ENCODE measurements around the gene KCTD15.

The KCTD15 gene

DNA sequence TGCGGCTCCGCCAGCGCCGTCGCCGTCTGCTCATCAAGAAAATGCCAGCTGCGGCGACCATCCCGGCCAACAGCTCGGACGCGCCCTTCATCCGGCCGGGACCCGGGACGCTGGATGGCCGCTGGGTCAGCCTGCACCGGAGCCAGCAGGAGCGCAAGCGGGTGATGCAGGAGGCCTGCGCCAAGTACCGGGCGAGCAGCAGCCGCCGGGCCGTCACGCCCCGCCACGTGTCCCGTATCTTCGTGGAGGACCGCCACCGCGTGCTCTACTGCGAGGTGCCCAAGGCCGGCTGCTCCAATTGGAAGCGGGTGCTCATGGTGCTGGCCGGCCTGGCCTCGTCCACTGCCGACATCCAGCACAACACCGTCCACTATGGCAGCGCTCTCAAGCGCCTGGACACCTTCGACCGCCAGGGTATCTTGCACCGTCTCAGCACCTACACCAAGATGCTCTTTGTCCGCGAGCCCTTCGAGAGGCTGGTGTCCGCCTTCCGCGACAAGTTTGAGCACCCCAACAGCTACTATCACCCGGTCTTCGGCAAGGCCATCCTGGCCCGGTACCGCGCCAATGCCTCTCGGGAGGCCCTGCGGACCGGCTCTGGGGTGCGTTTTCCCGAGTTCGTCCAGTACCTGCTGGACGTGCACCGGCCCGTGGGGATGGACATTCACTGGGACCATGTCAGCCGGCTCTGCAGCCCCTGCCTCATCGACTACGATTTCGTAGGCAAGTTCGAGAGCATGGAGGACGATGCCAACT, 24.4 kb upstream of the KCTD15 start:
- DNase-seq = no peak

DNA sequence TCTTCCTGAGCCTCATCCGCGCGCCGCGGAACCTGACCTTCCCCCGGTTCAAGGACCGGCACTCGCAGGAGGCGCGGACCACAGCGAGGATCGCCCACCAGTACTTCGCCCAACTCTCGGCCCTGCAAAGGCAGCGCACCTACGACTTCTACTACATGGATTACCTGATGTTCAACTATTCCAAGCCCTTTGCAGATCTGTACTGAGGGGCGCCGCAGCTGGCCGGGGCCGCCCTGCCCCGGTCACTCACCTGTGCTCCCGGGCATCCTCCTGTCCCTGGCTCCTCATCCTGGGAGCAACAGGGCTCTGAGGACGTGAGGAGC, 23.9 kb upstream of the KCTD15 start:
- DNase-seq = no peak

DNA sequence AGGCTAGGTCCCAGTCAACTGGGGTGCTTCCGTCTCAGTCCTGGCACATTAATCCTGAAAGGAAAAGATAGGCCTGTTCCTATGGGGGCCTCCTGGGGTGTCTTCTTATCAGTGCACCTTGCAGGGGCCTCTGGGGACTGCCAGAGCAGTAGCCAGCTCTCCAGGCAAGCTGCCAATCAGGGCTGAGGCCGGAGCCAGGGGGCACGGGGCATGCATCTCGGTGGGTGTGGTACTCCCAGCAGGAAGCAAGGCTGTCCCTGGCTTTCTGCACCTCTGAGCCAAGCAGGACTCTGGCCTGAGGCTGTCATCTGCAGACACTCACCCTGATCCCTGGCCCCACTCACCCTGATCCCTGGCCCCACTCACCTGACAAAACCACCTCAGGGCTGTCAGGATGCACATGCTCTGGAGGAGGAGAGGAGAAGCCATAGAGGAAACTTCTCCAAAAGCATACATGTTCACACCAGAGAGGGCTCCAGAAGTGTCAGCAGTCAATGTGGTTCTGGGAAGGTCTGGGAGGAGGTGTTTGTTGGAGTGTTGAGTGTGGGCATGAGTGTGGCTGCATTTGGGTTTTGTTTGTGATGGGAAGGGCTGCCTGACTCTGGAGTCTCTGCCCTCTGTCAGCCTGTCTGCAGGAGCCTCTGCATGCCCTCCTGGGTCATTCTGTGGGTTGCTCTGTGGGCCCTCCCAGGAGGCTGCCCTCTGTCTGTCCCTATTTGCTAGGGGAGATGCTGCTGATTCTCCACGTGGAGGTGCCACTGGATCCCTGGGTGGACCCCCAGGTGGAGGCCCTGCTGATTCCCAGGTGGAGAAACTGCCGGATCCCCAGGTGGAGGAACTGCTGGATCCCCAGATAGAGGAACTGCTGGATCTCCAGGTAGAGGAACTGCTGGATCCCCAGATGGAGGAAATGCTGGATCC, 22.7 kb upstream of the KCTD15 start:
- no peak for DNase-seq

DNA sequence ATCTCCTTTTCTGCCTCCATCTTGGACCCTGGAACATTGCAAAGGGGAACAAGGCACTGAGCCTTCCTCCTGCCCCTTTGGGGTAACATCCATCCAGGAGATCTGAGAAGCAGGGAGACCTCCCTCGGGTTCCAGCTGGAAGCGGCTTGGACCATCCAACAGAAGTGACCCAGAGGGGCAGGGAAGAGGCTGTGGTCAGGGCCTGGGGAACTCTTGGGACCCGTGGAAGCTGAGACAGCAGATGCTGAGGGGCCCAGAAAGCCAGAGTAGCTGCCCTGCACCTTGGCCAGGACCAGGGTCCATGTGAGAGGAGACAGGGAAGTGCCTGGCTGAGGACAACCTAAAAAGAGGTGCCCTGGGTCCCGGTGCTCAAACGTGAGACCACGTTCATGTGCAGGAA, 21.9 kb upstream of the KCTD15 start:
- no peak for DNase-seq

DNA sequence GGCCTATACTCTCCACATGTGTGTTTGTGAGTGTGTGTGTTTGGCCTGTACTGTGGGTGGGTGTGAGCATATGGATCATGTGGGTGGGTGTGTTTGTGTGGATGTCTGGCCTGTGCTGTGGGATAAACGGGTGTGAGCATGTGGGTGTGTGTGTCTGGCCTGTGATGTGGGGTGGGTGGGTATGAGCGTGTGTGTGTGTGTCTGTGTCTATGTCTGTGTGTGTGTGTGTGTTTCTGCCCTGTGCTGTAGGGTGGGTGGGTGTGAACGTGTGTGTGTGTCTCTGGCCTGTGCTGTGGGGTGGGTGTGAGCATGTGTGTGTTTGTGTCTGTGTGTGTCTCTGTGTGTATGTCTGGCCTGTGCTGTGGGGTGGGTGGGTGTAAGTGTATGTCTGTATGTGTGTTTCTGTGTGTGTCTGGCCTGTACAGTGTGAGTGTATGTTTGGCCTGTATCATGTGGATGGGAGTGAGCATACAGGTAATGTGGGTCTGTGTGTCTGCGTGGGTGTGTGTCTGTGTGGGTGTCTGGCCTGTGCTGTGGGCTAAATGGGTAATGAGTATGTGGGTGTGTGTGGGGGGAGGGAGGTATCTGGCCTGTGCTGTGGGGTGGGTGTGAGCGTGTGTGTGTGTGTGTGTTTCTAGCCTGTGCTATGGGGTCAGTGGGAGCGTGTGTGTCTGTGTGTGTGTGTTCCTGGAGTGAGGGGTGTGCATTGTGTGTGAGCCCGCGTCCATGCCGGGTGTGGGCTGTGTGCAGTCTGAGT, 20.8 kb upstream of the KCTD15 start:
- DNase-seq = no peak

DNA sequence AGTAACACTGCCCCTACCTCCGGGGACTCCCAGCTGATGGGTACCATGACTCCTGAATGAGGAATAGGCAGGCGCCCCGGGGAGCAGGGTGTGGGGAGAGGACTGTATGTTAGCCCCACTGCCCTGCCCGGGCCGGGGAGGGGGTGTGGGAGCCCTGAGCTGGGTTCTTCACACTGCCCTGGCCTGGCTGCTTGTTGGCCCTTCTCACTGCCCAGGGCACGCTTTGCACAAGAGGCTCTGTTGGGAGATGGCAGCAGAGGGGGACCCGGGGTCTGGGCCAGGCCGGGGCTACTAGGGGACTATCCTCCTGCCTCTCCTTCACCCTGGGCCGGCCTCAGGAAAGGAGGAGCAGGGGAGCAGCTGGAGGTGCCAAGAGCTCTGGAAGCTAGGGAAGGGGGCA, 19.3 kb upstream of the KCTD15 start:
- no peak for DNase-seq

DNA sequence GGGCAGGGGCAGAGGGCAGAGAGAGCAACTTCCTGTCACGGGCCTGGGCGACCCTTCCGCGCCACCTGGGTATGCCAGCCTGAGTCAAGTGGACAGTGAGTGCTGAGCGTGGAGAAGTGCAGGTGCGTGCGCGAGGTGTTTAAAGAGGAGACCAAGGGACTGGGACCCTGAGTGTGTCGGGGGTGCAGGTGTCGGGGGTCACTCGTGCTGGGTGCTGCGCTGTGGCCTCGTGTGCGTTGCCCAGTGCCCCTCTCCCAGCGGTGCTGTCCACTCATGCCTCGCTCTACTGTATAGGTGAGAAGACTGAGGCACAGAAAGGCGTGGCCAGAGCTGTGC, 18.9 kb upstream of the KCTD15 start:
- no peak for DNase-seq

DNA sequence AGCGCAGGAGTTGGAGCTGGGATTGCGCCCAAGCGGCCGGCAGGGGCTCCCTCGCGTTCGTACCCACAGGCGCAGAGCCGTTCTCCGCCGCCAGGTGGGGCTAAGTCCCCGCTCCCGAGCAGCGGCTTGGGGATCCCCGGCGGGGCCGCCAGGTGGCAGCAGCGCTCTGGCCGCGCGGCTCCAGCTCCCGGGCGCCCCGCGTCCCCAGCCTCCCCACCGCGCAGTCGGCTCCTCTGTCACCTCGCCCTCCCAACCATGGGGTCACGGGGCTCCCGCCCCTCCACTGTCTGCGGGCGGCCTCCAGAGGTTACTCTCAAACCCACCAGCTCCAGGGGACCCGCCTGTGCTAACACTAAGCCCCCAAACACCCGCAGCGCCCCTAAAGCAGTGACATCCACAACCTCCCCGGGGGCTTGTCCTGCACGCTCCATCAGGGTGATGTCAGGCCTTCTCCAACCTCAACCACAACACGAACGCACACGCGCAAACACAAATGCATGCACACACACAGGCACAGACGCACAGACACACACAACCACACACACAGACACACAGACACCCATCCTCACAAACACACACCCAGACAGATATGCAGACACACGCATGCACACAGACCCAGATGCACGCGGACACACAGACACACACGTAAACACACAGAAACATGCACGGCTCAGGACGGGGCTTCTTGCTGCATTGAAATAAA, 18.4 kb upstream of the KCTD15 start:
- peak; percentile 56 for DNase-seq

DNA sequence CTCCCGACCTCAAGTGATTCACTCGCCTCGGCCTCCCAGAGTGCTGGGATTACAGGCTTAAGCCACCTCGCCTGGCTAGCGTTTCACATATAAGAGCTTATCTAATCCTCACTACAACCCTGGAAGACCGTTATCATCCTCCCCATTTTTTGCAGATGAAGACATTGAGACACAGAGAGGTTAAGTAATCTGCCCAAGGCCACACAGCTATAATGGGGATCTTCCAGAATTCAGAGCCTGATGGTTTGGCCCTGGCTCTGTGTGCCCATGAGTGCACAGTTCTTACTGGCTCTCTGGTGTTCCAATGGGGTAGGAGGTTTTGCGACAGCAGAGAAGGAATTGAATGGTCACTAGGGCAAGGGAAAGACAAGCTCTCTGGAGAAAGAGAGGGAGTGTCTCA, 16.8 kb upstream of the KCTD15 start:
- DNase-seq = no peak

DNA sequence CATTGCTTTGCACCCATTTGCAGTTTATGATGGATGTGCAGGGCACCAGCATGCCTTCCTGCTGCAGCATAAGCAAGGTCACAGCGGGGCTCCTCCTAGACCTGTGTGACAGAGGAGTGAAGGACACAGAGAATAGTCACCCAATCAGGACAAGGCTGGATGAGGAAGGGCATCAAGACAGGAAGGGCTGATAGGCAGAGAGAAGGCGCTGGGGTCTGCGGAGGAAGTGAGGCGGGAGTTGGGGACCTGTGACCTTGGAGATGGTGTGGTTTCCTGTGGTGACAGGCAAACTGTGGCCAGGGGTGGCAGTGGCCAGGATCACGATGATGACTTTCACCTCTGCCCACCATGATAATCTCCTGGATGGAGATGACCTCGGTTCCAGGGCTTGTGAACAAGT, 16.4 kb upstream of the KCTD15 start:
- no peak for DNase-seq

DNA sequence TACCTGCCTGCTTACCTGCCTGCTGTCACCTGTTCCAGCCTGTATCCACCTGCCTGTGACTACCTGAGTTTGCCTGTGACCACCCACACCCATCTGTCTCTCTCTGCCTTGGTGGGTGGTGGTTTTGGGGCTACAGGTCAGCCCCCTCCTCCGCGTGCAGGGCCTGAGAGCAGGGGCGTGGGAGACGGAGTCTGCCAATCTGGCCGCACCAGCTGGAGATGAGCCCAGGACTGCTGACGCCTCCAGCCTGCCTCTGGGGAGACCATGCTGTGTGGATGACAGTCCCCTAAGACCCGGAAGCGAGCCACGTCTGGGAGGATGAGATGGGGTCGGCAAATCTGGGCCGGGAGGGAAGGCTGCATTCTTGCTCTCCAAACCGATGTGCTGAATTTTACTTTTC, 15.9 kb upstream of the KCTD15 start:
- DNase-seq = no peak

DNA sequence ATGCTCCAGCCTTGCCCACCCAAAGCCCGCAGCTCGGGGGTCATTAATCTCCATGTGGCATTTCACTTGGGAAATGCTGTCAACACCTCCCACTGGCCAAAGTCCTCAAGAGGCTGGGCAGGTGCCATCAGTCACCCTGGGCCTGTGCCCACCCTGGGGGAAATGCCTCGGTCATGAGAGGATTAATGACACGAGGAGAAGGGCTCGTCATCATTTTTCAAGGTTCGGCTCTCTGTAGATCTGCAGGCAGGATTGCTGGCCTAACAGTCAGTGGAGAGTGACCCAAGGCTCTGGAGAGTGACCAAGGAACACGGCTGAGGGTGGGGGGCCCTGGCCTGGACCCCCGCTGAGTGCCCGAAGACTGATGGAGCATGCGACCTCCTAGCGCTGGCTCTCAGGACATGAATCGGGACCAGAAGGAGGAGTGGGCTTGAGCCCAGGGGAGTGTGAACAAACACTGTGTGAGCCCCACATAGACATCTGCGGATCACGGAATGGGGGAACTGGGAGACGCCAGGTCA, 15.2 kb upstream of the KCTD15 start:
- DNase-seq = no peak

DNA sequence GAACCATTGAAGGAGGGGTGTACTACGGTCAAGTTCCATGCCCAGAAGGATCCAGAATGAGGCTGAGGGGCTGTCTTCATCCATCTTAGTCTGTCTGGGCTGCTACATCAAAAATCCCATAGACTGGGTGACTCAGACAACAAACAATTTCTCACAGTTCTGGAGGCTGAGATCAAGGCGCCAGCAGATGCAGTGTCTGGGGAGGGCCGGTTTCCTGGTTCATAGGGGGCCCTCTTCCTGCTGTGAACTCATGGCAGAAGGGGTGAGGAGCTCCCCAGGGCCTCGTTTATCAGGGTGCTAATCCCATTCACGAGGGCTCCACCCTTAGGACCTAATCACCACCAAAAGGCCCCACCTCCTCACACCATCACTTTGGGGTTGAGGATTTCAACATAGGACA, 14.7 kb upstream of the KCTD15 start:
- DNase-seq = no peak

DNA sequence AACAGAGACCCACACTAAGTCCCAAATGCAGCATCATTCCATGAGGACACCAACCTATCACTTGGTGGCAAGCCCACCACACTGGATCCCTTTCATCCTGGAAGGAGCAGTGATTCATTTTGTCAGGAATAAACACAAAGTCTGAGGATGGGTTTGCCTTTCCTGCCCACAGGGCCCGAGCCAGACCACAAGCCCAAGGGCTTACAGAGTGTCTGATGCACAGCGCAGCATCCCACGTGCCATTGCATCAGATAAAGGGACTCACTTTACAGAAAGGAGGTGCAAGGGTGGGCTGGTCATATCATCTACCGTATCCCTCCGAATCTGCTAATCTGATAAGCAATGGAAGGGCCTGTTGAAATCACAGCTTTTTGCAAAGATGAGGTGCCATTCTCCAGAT, 12.2 kb upstream of the KCTD15 start:
- no peak for DNase-seq

DNA sequence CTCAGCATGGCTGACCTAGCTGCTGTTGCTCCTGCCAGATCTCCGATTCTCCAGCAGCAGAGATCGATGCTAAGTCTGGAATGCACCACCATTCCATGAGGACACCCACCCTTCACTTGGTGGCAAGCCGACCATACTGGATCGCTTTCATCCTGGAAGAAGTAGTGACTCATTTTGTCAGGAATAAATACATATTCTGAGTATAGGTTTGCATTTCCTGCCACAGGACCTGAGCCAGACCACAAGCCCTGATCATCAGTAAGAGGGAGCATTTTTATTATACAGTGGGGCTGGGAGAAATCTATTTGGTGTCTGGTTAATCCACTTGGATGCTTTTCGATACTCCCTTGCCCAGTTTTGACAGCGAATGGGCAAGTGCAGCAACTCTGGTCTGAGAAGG, 10.9 kb upstream of the KCTD15 start:
- no peak for DNase-seq

DNA sequence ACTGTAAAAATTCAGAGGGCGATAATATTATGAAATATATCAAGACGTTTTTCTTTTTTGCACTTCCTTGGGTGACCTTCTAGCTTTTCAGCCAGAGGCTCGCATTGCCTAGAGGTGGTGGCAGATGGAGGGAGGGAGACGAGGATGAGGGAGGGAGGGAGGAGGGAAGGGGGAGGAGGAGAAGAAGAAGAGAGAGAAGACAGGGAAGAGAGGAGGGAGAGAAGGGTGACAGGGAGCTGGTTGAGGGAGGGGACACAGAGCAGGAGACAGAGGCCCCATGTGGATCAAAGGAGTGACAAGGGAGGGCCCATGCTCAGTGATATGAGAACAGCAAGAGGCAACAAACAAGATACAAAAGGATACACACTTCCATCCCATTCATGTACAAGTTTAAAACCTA, 8.0 kb upstream of the KCTD15 start:
- DNase-seq = no peak

DNA sequence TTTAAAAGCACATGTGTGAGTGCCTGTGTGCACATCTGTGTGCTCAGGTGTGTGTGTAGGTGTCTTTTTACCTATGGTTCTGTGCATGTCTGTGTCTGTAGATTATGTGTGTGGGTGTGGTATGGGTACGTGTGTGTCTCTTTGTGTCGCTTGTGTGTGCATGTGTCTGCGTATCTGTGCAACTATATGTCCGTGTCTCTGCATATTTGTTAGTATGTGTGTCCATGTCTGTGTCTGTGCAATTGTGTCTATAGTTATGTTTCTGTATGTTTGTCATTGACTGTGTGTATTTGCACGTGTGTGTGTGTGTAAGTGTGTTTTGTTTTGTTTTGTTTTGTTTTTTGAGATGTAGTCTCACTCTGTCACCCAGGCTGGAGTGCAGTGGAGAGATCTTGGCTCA, 7.3 kb upstream of the KCTD15 start:
- no peak for DNase-seq

DNA sequence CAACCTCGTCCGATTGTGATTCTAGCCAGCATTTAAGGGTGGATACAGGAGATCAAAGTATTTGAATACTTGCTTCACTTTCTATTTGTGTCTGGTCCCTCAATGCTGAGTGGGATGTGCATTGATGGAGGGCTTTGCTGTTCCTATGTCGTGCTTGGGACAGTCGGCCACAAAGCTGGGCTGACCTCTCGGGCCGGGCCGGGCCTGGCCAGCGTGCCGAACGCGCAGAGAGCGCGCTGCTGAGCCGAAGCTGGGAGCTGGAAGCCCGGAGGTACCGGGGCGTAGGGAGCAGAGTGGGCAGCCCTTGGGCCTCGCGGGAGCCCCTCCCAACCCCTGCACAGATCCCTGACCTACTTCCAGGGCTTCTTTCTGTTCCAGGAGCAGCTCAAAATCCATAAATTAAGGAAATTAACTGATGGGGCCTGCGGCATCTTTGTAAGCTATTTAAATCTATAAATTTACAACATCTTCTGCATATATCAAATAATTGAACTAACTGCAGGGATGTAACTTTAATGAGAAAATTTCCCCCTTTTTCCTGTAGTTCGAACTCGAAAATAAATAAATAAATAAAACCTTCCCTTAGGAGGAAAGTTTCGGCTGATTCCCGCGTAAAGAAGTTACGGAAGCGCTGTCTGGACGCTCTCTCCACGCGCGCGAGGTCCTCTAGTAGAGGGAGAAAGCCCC, 1.8 kb upstream of the KCTD15 start:
- no peak for DNase-seq

DNA sequence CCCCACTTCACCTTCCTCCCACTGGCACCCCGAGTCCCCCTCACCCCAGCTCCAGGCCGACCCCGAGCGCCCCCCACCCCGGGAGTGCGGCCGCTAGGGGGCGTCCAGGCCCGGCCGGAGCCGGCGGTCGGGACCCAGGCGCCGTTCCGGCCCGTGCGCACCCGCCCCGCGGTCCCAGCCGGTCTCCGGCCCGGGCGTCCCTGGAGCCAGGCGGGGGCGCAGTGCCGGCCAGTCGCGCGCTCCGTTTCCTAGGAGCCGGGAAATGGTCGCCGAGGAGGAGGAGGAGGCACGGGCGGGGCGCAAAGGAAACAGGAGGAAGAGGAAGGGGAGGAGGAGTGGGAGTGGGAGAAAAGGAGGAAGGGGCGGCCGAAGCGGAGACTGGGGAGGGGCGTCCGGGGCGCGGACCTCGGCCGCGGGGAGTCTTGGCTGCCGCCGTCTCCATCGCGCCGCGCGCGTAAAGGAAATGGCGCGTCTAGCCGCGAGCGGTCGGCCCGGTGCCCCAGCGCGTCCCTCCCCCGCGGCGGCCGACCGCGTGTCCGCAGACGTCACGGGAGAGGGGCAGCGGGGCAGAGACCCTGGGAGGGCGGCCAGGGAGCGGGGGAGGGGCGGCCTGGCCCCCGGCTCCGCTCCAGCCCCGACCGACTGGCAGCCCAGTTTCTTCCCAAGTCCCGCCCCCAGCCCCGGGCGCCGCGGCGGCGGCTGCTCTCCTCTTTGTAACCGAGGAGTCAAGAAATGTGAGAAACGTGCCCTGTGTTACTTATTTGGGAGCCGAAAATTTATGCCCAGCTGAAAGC, 1.1 kb upstream of the KCTD15 start:
- DNase-seq = no peak

DNA sequence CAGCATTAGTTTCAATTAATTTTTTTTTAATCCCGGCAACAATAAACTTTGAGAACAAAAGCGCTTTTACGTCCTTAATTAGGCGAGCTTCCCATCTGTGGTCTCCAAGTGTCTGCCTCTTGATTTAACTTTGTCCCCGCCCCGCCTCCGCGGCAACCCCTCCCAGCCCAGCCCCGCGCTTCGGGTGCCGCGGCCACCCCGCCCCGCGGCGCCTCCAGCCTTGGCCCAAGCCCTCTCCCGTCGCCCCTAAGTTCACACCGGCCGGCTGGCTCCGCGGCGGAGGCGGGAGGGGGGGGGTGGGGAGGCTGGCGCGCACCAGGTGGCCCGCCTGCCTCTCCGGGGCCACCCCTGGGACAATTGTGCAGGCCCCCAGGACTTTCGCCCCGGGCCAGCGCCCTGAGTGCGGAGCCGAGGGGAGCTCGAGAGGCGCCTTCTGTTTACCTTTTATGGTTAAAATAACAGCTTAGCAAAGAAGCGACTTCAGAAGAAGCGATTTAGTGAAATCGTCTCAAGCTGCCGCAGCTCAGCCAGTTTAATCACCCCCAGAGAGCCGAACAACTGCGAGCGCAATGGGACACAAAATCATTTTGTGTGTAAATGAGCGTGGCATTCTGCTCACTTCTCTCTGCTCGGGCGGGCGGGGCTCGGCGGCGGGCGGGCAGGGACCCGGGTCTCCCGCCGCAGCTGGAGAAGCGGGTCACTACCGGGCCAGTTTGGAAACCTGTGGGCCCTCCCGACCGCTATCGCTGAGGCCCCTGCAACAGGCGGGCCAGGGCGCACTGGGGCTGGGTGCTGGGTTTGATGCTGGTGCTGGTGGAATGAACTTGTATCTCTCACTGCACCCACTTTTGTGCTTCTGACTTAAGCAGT, 1.4 kb downstream of the KCTD15 start:
- no peak for DNase-seq

DNA sequence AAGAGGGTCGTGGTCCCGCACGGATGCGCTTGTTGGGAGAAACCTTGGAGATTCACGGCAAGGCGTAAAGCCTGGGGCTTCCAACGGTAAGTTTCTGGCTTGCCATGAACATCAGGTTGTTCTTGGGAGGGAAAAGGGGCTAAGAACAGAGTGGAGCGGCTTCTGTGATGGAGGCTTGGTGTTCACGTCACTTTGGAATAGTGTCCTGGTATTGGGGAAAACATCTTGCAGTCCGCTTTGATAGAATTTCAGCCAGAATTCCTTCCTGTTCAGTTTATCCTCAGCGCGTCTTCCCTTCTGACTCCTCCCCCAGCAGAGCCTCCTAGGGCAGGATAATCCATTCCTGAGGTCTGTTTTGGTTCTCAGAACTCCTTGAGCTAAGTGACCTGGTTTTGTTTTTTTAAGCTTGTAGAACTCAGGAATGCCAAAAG, 2.0 kb downstream of the KCTD15 start:
- no peak for DNase-seq
